ENCODE measurements around the gene CHIC2.

Gene CHIC2

DNA sequence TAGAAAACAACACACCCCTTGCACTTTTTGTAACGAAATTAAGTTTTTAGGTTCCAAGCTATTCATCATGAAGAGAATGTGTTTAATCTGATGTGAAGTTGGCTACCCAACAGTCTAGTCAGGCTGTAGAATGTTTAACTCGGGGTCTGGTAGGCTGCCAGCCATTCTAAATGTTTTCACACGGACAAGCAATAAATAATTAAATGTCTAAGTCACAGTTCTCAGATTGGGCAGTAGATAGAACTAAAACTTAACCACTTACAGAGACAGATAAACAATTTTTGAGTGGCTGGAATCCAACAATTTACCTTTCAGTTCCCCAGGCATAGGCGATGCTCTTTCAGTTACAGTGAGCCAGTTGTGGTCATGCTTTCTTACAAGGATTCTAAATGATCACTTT is 66.5 kb downstream of the CHIC2 start:
- no peak for DNase-seq

DNA sequence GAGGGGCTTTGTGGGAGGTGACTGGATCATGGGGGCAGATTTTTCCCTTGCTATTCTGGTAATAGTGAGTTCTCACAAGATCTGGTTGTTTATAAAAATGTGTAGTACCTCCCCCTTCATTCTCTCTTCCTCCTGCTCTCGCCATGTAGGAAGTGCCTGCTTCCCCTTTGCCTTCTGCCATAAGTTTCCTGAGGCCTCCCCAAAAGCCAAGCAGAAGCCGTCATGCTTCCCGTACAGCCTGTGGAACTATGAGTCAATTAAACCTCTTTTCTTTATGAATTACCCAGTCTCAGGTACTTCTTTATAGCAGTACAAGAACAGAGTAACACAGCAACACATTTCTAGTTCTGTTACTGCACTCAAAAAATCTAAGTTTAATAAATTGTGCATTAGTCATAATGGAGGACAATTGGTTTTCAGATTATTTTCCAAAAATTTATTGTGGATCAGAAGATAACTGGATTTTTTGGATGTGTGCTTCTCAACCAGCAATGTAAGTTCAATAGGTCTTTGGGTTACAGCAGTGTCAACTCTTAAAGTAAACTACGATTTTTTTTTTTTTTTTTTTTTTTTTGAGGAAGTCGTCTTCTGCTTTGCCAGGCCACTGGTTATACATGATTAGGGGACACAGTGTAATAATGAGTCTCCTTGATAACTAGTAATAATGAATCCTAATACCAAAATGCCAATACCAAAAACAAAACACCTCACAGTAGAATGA is 69.9 kb downstream of the CHIC2 start:
- no peak for DNase-seq

DNA sequence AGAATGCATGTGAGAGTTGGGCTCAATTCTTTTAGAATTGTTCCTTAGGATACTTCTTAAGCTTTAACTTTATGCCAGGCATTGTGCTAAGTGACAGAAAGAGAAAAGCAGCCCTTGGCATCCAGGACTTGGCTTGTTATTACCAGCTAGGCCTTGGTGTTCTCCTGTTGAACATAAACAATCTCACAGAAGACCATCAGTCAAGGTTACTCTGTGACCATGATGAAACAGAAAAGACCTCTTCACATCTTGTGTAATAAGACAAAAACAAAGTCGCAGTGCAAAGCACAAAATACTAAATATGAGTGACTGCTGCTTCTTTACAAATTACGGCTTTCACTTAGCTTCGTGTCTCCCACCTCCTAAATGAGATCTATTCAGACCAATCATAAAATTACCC is 71.6 kb downstream of the CHIC2 start:
- DNase-seq = no peak

DNA sequence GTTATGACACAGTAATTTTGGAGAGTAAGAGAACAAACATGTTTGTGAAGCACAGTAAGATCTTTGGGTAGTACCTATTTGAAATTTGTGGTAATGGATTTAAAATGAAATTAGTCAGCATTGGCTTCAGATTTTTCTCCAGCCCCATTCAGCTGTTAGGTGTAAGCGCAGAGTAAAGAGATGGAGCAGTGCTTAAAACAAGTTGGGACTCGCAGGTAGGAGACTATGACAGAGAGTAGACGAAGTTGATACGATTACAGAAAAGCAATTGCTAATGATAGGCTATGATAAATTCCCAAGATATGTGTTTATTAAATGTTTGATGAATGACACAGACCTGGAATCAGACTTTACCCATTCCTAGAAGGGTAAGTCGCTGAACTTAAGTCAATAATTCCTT is 72.6 kb downstream of the CHIC2 start:
- no peak for DNase-seq

DNA sequence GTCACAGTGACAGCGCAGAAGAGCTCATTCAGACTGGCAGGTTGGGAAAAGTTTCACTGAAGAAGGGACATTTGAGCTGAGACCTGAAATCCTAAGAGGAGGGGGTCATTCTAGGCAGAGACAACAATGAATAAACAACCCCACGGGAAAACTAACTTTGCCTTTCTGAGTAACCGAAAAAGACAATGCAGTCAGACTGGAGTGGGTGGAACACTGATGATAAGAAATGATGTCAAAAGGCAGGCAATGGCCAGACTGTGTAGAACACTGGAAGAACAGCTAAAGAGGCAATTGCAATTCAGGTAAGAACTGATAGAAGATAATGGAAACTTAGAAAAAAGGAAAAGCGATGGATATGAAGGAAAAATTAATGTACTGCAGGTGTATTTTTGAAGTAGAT is 73.8 kb downstream of the CHIC2 start:
- no peak for DNase-seq

DNA sequence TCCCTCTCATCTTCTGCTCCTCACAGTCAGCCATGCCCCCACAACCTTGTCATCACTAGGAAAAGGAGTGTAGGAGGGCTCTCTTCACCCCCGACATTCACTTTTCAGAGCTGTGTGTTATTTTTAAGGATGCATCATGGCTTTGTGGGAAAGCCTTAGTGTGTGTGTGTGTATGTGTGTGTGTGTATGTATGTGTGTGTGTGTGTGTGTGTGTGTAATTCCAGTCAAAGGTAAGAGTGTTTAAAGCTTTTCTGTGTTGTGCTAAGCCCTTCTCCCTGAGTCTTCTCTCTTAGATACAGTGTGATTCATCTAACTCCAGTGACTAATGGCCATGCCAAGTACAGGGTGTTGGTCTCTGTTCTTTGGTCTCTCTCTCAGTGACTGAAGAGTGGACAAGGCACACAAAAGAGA is 76.6 kb downstream of the CHIC2 start:
- DNase-seq = no peak

DNA sequence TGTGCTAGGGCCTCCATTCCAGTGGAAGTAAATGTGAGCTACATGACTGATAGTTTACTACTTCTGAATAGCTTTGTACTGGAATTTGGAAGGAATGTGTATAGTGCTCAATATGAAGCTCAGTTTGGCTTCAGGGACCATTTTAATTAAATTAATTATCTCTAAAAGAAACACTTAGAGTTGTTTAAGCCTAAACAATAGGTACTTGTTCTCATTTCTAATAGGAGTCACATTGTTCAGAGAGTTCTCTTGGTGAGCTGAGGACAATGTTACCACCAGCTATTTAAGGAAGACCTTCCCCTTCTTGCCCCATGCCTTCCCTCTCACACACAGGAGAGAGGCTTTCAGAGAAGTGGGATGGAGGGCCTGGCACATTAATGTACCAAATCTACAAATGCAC is 78.3 kb downstream of the CHIC2 start:
- DNase-seq = no peak

DNA sequence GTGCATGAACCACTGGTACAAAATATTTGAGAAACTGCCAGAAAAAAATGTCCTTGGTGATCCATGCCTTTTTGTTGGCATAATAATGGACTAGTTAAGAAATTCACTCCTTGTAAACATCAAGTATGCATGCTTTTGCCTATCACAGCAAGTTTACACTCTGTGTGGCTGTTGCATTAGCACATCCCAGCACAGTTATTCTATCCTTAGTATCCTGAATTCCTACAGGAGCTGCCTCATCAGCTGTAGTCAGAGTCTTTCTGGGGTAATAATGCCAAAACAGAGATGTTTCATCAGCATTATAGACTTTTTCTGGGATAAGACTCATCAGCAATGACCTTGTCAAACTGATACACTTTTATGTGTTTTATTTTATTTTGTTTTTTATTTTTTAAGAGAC is 82.8 kb downstream of the CHIC2 start:
- no peak for DNase-seq

DNA sequence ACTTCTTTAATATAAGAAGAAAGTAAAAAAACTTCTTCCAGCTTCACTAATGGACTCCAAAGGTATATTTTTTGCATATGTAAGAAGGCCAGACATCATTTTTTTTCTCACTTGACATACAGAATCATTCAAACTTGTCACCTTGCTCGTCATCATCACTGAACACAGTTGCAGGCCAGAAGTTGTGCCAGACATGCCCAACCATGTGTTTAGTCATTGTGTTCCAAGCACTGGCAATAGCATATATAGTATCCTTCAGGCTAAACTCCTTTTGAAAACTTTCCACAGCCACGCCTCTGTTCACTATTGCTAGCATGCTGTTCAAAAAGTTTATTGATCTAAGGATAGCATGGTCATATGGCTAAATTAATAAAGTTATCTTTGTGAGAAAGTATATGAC is 83.3 kb downstream of the CHIC2 start:
- DNase-seq = no peak

DNA sequence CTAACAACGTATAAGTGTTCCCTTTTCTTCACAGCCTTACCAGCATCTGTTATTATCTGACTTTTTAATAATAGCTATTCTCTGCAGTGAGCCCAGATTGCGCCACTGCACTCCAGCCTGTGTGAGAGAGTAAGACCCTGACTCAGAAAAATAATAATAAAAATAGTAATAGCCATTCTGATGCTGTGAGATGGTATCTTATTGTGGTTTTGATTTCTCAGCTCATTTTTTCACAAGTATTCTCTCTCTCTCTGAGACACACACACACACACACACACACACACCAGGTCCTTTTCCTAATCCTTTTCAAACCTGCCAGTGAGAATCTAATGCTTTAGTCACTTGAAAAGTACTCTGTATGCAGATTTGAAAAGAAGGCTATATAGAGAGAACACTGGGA is 89.8 kb downstream of the CHIC2 start:
- no peak for DNase-seq

DNA sequence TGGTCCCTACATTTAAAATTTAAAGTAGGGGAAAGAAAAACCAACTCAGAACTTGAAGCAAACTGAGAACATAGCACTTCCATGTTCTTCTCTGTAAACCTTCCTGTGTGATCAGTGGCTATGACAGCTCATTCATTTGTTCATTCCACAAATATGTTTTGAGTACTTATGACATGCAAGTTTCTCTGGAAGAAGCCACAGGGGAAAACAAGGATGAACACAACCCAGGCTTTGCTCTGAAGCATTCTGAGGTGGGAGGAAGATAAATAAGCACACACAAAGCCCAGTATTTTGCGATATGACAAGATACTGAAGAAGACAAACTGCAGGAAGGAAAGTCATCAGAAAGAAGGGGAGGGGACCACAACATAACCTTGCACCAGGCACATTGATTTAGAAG is 96.4 kb downstream of the CHIC2 start:
- DNase-seq = no peak

DNA sequence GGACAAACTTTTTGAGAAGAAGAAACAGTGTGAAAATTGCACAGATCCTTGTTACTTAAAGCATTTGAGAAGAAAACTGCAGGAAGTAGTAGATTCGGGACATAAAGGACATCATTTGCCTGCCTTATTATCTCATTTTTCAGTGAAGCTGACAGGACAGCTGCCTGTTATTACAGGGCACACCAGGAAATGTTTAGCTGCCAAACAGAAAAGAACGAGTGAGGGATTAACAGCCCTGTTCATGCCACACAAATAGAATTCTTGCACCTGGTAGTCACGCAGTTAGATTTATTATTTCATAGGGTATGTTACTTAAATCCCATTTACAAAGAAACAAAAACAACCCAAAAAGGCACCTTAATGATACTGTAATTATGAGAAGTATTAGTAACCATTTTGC is 100.6 kb downstream of the CHIC2 start:
- no peak for DNase-seq

DNA sequence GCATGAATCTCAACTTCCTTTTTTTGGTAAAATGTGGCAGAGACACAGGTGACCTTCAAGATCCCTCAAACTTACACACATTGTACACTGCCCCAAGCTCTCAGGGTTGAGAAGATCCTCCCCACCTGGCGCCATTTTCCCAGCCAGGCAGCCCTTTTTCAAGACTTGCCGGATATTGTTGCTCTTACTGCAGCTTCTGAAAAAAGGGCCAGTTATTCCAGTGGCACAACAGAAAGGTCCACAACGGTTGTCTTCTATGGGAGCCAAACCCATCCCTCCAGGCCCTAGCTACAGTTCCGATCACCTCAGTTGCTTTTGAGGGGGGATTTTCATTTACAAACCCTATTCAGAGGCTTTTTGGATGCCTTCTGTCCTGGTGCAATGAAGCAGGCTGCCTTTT is 101.1 kb downstream of the CHIC2 start:
- DNase-seq = no peak

DNA sequence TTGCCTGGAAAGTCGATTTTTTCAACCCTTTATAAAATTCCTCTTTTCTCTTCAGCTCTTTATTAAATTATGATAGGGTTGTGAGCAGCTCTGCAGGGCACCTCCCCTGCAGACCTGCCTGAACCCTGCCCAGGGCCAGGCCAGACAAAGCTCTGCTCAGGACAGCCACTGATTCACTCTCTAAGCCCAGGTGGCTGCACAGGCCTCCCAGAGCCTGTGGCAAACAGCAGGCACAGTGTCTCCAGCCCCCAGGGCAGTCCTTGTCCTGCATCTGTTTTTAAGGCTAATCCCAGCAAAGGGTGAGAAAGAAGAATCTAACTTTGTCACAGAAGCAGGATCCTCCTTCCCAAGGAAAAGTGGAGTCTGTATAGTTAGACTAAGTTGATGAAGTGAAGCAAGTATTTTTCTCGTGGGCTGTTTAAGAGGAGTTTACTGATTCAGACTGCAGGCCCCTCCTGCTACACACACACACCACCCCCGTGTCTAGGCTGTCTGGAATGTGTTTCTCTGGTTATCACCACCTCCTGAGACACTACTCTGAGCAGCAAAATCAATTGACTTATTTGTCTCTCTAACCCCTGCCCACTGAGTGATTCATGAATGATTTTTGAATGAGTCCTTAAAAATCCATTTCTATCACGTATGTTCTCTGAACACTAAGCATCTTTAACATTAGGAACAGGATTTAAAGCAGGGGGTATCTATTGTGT is 101.7 kb downstream of the CHIC2 start:
- no peak for DNase-seq

DNA sequence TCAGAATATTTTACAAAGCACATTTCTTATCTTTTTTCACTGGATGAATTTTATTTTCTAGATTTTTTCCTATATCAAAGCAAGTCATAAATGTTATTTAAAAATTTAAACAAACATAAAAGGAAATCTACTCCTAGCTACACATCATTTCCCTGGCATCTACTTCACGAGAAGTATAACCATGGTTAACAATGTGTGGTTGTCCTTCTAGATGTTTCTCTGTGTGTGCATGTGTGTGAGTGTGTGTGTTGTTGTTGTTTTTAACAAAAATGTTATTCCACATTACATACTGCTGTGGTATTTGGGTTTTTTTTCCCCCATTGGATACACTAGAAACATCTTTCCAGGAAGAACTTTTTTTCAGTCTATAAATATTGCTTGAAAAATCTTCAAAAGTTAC is 103.1 kb downstream of the CHIC2 start:
- DNase-seq = no peak

DNA sequence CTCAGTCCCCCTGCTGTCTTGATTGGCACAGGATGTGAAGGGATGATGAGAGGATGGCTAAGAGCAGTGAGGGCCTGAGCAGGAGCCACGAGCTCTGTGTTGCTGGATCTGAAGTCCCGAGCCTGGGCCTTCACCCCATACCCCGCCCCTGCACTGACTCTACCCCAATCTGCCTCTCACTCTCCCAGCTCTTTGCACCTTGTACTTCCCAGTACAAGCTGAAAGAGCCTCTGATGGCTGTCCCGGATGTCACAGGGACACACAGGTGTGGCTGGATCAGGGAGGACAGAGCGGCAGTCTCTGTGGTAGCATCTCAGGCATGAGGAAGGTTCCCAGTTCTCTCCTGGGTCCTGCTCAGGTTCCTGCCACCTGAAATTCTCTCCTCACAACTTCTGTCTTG is 103.6 kb downstream of the CHIC2 start:
- no peak for DNase-seq
